8988T (cell line): ENCODE results near the gene PRDM16.

Experiments used
- DNase-seq: peaks from one replicate; pipeline ENCODE4 v3.0.0; 2011

Gene PRDM16

GRCh38 chr1:3330771-3331245 is 261.8 kb downstream of the PRDM16 start:
- DNase-seq = no peak

- no peak for DNase-seq
Observed at GRCh38 chr1:3331564-3331963, 262.6 kb downstream of the PRDM16 start.

- no peak for DNase-seq
Observed at GRCh38 chr1:3332043-3332442, 263.0 kb downstream of the PRDM16 start.

- DNase-seq = no peak
Observed at GRCh38 chr1:3332662-3333061, 263.7 kb downstream of the PRDM16 start.

GRCh38 chr1:3333903-3334302 is 264.9 kb downstream of the PRDM16 start:
- no peak for DNase-seq

- no peak for DNase-seq
Observed at GRCh38 chr1:3334366-3334765, 265.4 kb downstream of the PRDM16 start.

GRCh38 chr1:3335754-3336640 is 267.0 kb downstream of the PRDM16 start:
- no peak for DNase-seq

- DNase-seq = no peak
Observed at GRCh38 chr1:3336641-3337630, 267.9 kb downstream of the PRDM16 start.

- no peak for DNase-seq
Observed at GRCh38 chr1:3337798-3338724, 269.1 kb downstream of the PRDM16 start.

- no peak for DNase-seq
Observed at GRCh38 chr1:3338725-3339070, 269.7 kb downstream of the PRDM16 start.

- DNase-seq = no peak
Observed at GRCh38 chr1:3339856-3340255, 270.9 kb downstream of the PRDM16 start.

GRCh38 chr1:3340548-3341235 is 271.7 kb downstream of the PRDM16 start:
- no peak for DNase-seq

- DNase-seq = no peak
Observed at GRCh38 chr1:3341236-3341994, 272.4 kb downstream of the PRDM16 start.

- no peak for DNase-seq
Observed at GRCh38 chr1:3342960-3343359, 274.0 kb downstream of the PRDM16 start.

- no peak for DNase-seq
Observed at GRCh38 chr1:3344395-3344794, 275.4 kb downstream of the PRDM16 start.

GRCh38 chr1:3345792-3346191 is 276.8 kb downstream of the PRDM16 start:
- no peak for DNase-seq

GRCh38 chr1:3346478-3346877 is 277.5 kb downstream of the PRDM16 start:
- DNase-seq = no peak

GRCh38 chr1:3347257-3348020 is 278.4 kb downstream of the PRDM16 start:
- no peak for DNase-seq

- no peak for DNase-seq
Observed at GRCh38 chr1:3348196-3348865, 279.3 kb downstream of the PRDM16 start.
